BLaER1 treated with 17β-estradiol and CSF1 and Interleukin-3, amounts not matched to agents 10 nM and 100 nM (cell line): ENCODE data around the gene SH3PXD2A.

Experiments
- H3K27ac ChIP-seq, 11 experiments: shearing (Covaris generic); formaldehyde crosslinking; 2 replicates each; pipeline ENCODE4 v1.8.1; 2022
- H3K27me3 ChIP-seq, 11 experiments: shearing (Covaris generic); formaldehyde crosslinking; 2 replicates each; pipeline ENCODE4 v1.8.1; 2022
- H3K36me3 ChIP-seq, 11 experiments: shearing (Covaris generic); formaldehyde crosslinking; 2 replicates each; pipeline ENCODE4 v1.8.1; 2022
- H3K4me1 ChIP-seq, 10 experiments: shearing (Covaris generic); formaldehyde crosslinking; 2 replicates each; pipeline ENCODE4 v1.8.1; 2022
- H3K4me2 ChIP-seq, 11 experiments: shearing (Covaris generic); formaldehyde crosslinking; 2 replicates each; pipeline ENCODE4 v1.8.1; 2022
- H3K4me3 ChIP-seq, 10 experiments: shearing (Covaris generic); formaldehyde crosslinking; 2 replicates each; pipeline ENCODE4 v1.8.1; 2022
- H3K9ac ChIP-seq, 11 experiments: shearing (Covaris generic); formaldehyde crosslinking; 2 replicates each; pipeline ENCODE4 v1.8.1; 2022
- H3K9me3 ChIP-seq, 11 experiments: shearing (Covaris generic); formaldehyde crosslinking; replicated peaks in 1 of 11; 2 replicates each; pipeline ENCODE4 v1.8.1; 2022
- H4K20me1 ChIP-seq, 11 experiments: shearing (Covaris generic); formaldehyde crosslinking; 2 replicates each; pipeline ENCODE4 v1.8.1; 2022
- Cebpa-rat ChIP-seq, 11 experiments: shearing (Covaris generic); IDR thresholded peaks; 2 replicates each; pipeline ENCODE4 v1.8.1; 2022

SH3PXD2A gene

GRCh38 chr10:103616705-103617601, 238.4 kb downstream of the SH3PXD2A start:
- no peaks in the 10 kb centered on the region for H3K9me3 ChIP-seq
- TF ChIP-seq Cebpa-rat (IDR thresholded peaks at IDR 0.05): no peak
- H3K4me1 ChIP-seq: peaks cover 31 to 91% (median 45%) of the 10 kb centered on the region in 10 experiments
- H3K27me3 ChIP-seq: no peaks in the 10 kb centered on the region
- peak overlapping the region in 5 of 11 experiments; percentile 13 to 28 (median 15); a peak in 7 of 22 replicates for H3K4me2 ChIP-seq
- no peak overlapping the region for H3K4me3 ChIP-seq
- H4K20me1 ChIP-seq: peaks cover 0 to 53% (median 17%) of the 10 kb centered on the region in 11 experiments; a peak in 13 of 22 replicates
- peaks cover 72 to 98% (median 95%) of the 10 kb centered on the region in 11 experiments for H3K36me3 ChIP-seq
- no peak overlapping the region; a peak in 1 of 22 replicates for H3K27ac ChIP-seq
- H3K9ac ChIP-seq: 0 out of 22 replicates have a peak overlapping the region, but pooled peaks of 1 of the 11 experiments have one; percentile 2

GRCh38 chr10:103614306-103615158, 240.8 kb downstream of the SH3PXD2A start:
- Histone ChIP-seq H3K4me1 (peaks cover 19 to 76% (median 27%) of the 10 kb centered on the region in 10 experiments), H3K27me3 (no peaks in the 10 kb centered on the region), H3K9me3 (no peaks in the 10 kb centered on the region; a peak in 2 of 22 replicates), H3K4me3 (no peak overlapping the region), H3K27ac (no peak overlapping the region), H3K9ac (no peak overlapping the region), H3K36me3 (peaks cover 72 to 98% (median 95%) of the 10 kb centered on the region in 11 experiments), H3K4me2 (peak overlapping the region in 1 of 11 experiments; percentile 58; a peak in 2 of 22 replicates), H4K20me1 (peaks cover 0 to 37% (median 9%) of the 10 kb centered on the region in 11 experiments; a peak in 9 of 22 replicates)
- no peak for TF ChIP-seq Cebpa-rat (IDR thresholded peaks at IDR 0.05)

GRCh38 chr10:103613616-103614015, 241.8 kb downstream of the SH3PXD2A start:
- Histone ChIP-seq H3K4me1 (peaks cover 9 to 67% (median 18%) of the 10 kb centered on the region in 10 experiments; a peak in 18 of 20 replicates), H3K9ac (no peak overlapping the region), H3K27me3 (no peaks in the 10 kb centered on the region), H3K27ac (no peak overlapping the region), H3K36me3 (peaks cover 79 to 98% (median 96%) of the 10 kb centered on the region in 11 experiments), H3K4me2 (peak overlapping the region in 2 of 11 experiments; percentile 58 to 79; a peak in 1 of 22 replicates), H3K9me3 (peaks cover 0 to 8% (median 7%) of the 10 kb centered on the region in 11 experiments; a peak in 13 of 22 replicates), H3K4me3 (no peak overlapping the region), H4K20me1 (peaks cover 0 to 28% (median 8%) of the 10 kb centered on the region in 11 experiments; a peak in 7 of 22 replicates)
- TF ChIP-seq Cebpa-rat (IDR thresholded peaks at IDR 0.05): no peak

GRCh38 chr10:103612462-103613365, 242.7 kb downstream of the SH3PXD2A start:
- Histone ChIP-seq H3K4me3 (no peak overlapping the region), H3K4me2 (peak overlapping the region in 3 of 11 experiments; percentile 37 to 79 (median 58); a peak in 6 of 22 replicates), H3K4me1 (peaks cover 5 to 58% (median 13%) of the 10 kb centered on the region in 10 experiments; a peak in 14 of 20 replicates), H3K27me3 (no peaks in the 10 kb centered on the region), H4K20me1 (peaks cover 0 to 19% (median 4%) of the 10 kb centered on the region in 11 experiments; a peak in 6 of 22 replicates), H3K9ac (no peak overlapping the region), H3K27ac (peak overlapping the region in 1 of 11 experiments; percentile 41; a peak in 1 of 22 replicates), H3K36me3 (peaks cover 85 to 97% (median 96%) of the 10 kb centered on the region in 11 experiments), H3K9me3 (peaks cover 0 to 17% (median 13%) of the 10 kb centered on the region in 11 experiments; a peak in 15 of 22 replicates)
- TF ChIP-seq Cebpa-rat (IDR thresholded peaks at IDR 0.05): no peak

- H3K9me3 ChIP-seq: peaks cover 0 to 28% (median 19%) of the 10 kb centered on the region in 11 experiments; a peak in 17 of 22 replicates
- no peak overlapping the region for H3K4me3 ChIP-seq
- H3K4me1 ChIP-seq: peaks cover 0 to 46% (median 3%) of the 10 kb centered on the region in 10 experiments; a peak in 10 of 20 replicates
- H3K4me2 ChIP-seq: 0 out of 22 replicates have a peak overlapping the region, but pooled peaks of 1 of the 11 experiments have one; percentile 79
- no peak overlapping the region for H3K27ac ChIP-seq
- no peak for TF ChIP-seq Cebpa-rat (IDR thresholded peaks at IDR 0.05)
- no peaks in the 10 kb centered on the region for H3K27me3 ChIP-seq
- H4K20me1 ChIP-seq: peaks cover 0 to 17% (median 0%) of the 10 kb centered on the region in 11 experiments; a peak in 5 of 22 replicates
- H3K36me3 ChIP-seq: peaks cover 70 to 90% (median 81%) of the 10 kb centered on the region in 11 experiments
- no peak overlapping the region for H3K9ac ChIP-seq
Observed at GRCh38 chr10:103610921-103611511, 244.4 kb downstream of the SH3PXD2A start.

- peaks cover 0 to 28% (median 19%) of the 10 kb centered on the region in 11 experiments; a peak in 17 of 22 replicates for H3K9me3 ChIP-seq
- H3K4me1 ChIP-seq: peaks cover 0 to 40% (median 3%) of the 10 kb centered on the region in 10 experiments; a peak in 10 of 20 replicates
- H3K4me3 ChIP-seq: no peak overlapping the region
- H3K27ac ChIP-seq: no peak overlapping the region
- peaks cover 0 to 17% (median 0%) of the 10 kb centered on the region in 11 experiments; a peak in 5 of 22 replicates for H4K20me1 ChIP-seq
- no peaks in the 10 kb centered on the region for H3K27me3 ChIP-seq
- H3K36me3 ChIP-seq: peaks cover 78 to 92% (median 84%) of the 10 kb centered on the region in 11 experiments
- 0 out of 22 replicates have a peak overlapping the region, but pooled peaks of 1 of the 11 experiments have one; percentile 4 for H3K9ac ChIP-seq
- H3K4me2 ChIP-seq: peak overlapping the region in 1 of 11 experiments; percentile 21; a peak in 1 of 22 replicates
- TF ChIP-seq Cebpa-rat (IDR thresholded peaks at IDR 0.05): no peak
Observed at GRCh38 chr10:103610083-103610472, 245.3 kb downstream of the SH3PXD2A start.
